ENCODE measurements around the gene TRAPPC10. TPM values are rescaled to one million over a fixed set of nuclear protein-coding genes. Genes with fewer than 3 reads are reported as not detected.

TRAPPC10 gene
- total and polyA plus RNA-seq, 4 donors = 7.7 to 43.5 (median 29.7) TPM

DNA sequence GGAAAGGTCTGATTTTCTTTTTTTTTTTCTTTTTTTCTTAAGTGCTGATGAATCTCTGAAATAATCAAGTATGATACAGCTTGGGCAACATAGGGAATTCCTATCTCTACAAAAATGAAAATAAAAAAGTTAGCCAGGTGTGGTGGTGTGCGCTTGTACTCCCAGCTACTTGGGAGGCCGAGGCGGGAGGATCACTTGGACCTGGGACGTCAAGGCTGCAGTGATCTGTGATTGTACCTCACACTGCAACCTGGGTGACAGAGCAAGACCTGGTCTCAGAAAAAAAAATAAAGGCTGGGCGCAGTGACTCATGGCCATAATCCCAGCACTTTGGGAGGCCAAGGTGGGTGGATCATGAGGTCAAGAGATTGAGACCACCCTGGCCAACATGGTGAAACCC lies 6.0 kb downstream of the TRAPPC10 start:
- Histone ChIP-seq H3K9me3 (ENCODE audit: control insufficient read depth in 4 of 4, insufficient read depth in 3 of 4, low read length in 3 of 4) (no peaks in the 10 kb centered on the region), H3K4me1 (ENCODE audit: control insufficient read depth in 5 of 5, insufficient read depth in 5 of 5, low read length in 5 of 5) (peaks cover 3 to 9% (median 8%) of the 10 kb centered on the region in 5 donors), H3K36me3 (ENCODE audit: control insufficient read depth in 4 of 4, insufficient read depth in 4 of 4, low read length in 4 of 4) (no peaks in the 10 kb centered on the region), H3K27me3 (ENCODE audit: control insufficient read depth in 3 of 3, insufficient read depth in 3 of 3, low read length in 2 of 3) (no peaks in the 10 kb centered on the region), H3K4me3 (no peak overlapping the region), H3K27ac (ENCODE audit: low read depth in 1 of 2, low read length in 1 of 2) (no peak overlapping the region), H3K9ac (ENCODE audit: insufficient read depth in 1 of 2, low read length in 2 of 2) (no peak overlapping the region)
- DNase-seq = no peak
- WGBS, 2 donors = 91 to 94% methylated on average over 5 of the region's 5 CpGs
- ATAC-seq (ENCODE audit: insufficient read depth, low FRiP score) = no peak
- TF ChIP-seq, protein P1, sequence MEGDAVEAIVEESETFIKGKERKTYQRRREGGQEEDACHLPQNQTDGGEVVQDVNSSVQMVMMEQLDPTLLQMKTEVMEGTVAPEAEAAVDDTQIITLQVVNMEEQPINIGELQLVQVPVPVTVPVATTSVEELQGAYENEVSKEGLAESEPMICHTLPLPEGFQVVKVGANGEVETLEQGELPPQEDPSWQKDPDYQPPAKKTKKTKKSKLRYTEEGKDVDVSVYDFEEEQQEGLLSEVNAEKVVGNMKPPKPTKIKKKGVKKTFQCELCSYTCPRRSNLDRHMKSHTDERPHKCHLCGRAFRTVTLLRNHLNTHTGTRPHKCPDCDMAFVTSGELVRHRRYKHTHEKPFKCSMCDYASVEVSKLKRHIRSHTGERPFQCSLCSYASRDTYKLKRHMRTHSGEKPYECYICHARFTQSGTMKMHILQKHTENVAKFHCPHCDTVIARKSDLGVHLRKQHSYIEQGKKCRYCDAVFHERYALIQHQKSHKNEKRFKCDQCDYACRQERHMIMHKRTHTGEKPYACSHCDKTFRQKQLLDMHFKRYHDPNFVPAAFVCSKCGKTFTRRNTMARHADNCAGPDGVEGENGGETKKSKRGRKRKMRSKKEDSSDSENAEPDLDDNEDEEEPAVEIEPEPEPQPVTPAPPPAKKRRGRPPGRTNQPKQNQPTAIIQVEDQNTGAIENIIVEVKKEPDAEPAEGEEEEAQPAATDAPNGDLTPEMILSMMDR (IDR thresholded peaks at IDR 0.05; ENCODE audit: control extremely low read depth, extremely low read depth) = no peak

GRCh38 chr21:44018813-44019567 lies 6.9 kb downstream of the TRAPPC10 start:
- ATAC-seq (ENCODE audit: insufficient read depth, low FRiP score) (no peak), DNase-seq (no peak)
- whole genome bisulfite sequencing, 2 donors = 70 to 77% methylated on average over 10 of the region's 10 CpGs
- Histone ChIP-seq H3K27me3 (ENCODE audit: control insufficient read depth in 3 of 3, insufficient read depth in 3 of 3, low read length in 2 of 3) (no peaks in the 10 kb centered on the region), H3K9ac (ENCODE audit: insufficient read depth in 1 of 2, low read length in 2 of 2) (no peak overlapping the region), H3K9me3 (ENCODE audit: control insufficient read depth in 4 of 4, insufficient read depth in 3 of 4, low read length in 3 of 4) (no peaks in the 10 kb centered on the region), H3K4me1 (ENCODE audit: control insufficient read depth in 5 of 5, insufficient read depth in 5 of 5, low read length in 5 of 5) (peaks cover 0 to 3% (median under 1%) of the 10 kb centered on the region in 5 donors), H3K4me3 (no peak overlapping the region), H3K36me3 (ENCODE audit: control insufficient read depth in 4 of 4, insufficient read depth in 4 of 4, low read length in 4 of 4) (no peaks in the 10 kb centered on the region), H3K27ac (ENCODE audit: low read depth in 1 of 2, low read length in 1 of 2) (no peak overlapping the region)
- TF ChIP-seq, protein P1 (IDR thresholded peaks at IDR 0.05; ENCODE audit: control extremely low read depth, extremely low read depth) = no peak

GRCh38 chr21:44019568-44019958 lies 7.5 kb downstream of the TRAPPC10 start:
- TF ChIP-seq, protein P1 (IDR thresholded peaks at IDR 0.05; ENCODE audit: control extremely low read depth, extremely low read depth) = no peak
- 92 to 94% methylated on average over 8 of the region's 8 CpGs for WGBS, 2 donors
- ATAC-seq (ENCODE audit: insufficient read depth, low FRiP score) (no peak), DNase-seq (no peak)
- Histone ChIP-seq H3K36me3 (ENCODE audit: control insufficient read depth in 4 of 4, insufficient read depth in 4 of 4, low read length in 4 of 4) (no peaks in the 10 kb centered on the region), H3K9me3 (ENCODE audit: control insufficient read depth in 4 of 4, insufficient read depth in 3 of 4, low read length in 3 of 4) (no peaks in the 10 kb centered on the region), H3K4me1 (ENCODE audit: control insufficient read depth in 5 of 5, insufficient read depth in 5 of 5, low read length in 5 of 5) (peaks cover 0 to 6% (median 0%) of the 10 kb centered on the region in 5 donors), H3K9ac (ENCODE audit: insufficient read depth in 1 of 2, low read length in 2 of 2) (no peak overlapping the region), H3K27me3 (ENCODE audit: control insufficient read depth in 3 of 3, insufficient read depth in 3 of 3, low read length in 2 of 3) (no peaks in the 10 kb centered on the region), H3K27ac (ENCODE audit: low read depth in 1 of 2, low read length in 1 of 2) (no peak overlapping the region), H3K4me3 (no peak overlapping the region)
